Neural crest cell (in vitro differentiated cells): ENCODE data around the gene ERI2. TPM values are rescaled to one million over a fixed set of nuclear protein-coding genes. Genes with fewer than 3 reads are reported as not detected.
"Not testable (repeated sequence)": the region's sequence is repeated elsewhere in the genome, so short reads cannot be mapped to it uniquely, and the experiment has no call there.

Experiments
- DNase-seq: peaks from one replicate; pipeline ENCODE4 v3.0.0; 2021; ENCODE audit warnings: low read depth, mixed read lengths, low spot score
- H3K27ac Mint-ChIP-seq: one replicate; pipeline ENCODE4 v1.8.0; 2021; ENCODE audit warnings: mild to moderate bottlenecking, mixed read lengths; ENCODE audit not compliant: unreplicated experiment
- H3K27me3 Mint-ChIP-seq: 2 replicates; pipeline ENCODE4 v1.8.0; 2021; ENCODE audit warnings: low read depth, mild to moderate bottlenecking, mixed read lengths
- H3K36me3 Mint-ChIP-seq: 2 replicates; pipeline ENCODE4 v1.8.0; 2021; ENCODE audit warnings: low read depth, mild to moderate bottlenecking, mixed read lengths
- H3K4me1 Mint-ChIP-seq: 2 replicates; pipeline ENCODE4 v1.8.0; 2021; ENCODE audit warnings: mixed read lengths
- H3K4me3 Mint-ChIP-seq: one replicate; pipeline ENCODE4 v1.8.0; 2021; ENCODE audit warnings: mild to moderate bottlenecking, mixed read lengths
- H3K9me3 Mint-ChIP-seq: 2 replicates; pipeline ENCODE4 v1.8.0; 2021; ENCODE audit warnings: mixed read lengths
- CTCF ChIP-seq: fragments of 200-600 bp; sonication (generic); conservative IDR thresholded peaks from 2 replicates; pipeline ENCODE4 v1.5.0; 2021; ENCODE audit warnings: antibody characterized with exemption, mild to moderate bottlenecking
- total RNA-seq: library from RNA; stranded (reverse); gene quantifications from 2 replicates; pipeline ENCODE4 v1.2.1, GENCODE V29; 2021

Gene ERI2
- total RNA-seq, 1 donor from 2014 or later = 40.4 TPM

- H3K27ac Mint-ChIP-seq = no peak overlapping the region
- TF ChIP-seq CTCF = no peak
- no peaks in the 10 kb centered on the region for H3K4me1 Mint-ChIP-seq
- no peak overlapping the region for H3K4me3 Mint-ChIP-seq
- no peaks in the 10 kb centered on the region for H3K36me3 Mint-ChIP-seq
- DNase-seq = no peak
- H3K27me3 Mint-ChIP-seq = no peaks in the 10 kb centered on the region
- no peaks in the 10 kb centered on the region for H3K9me3 Mint-ChIP-seq
These were observed 8.5 kb upstream of the ERI2 start for GRCh38 chr16:20814784-20815183.

- Mint-ChIP-seq H3K27ac (no peak overlapping the region), H3K9me3 (no peaks in the 10 kb centered on the region), H3K4me1 (peaks cover 8% of the 10 kb centered on the region), H3K36me3 (no peaks in the 10 kb centered on the region), H3K4me3 (no peak overlapping the region), H3K27me3 (no peaks in the 10 kb centered on the region)
- DNase-seq = no peak
- no peak for TF ChIP-seq CTCF
These were observed 6.2 kb upstream of the ERI2 start for GRCh38 chr16:20812510-20812909.

GRCh38 chr16:20811889-20812439 is 5.7 kb upstream of the ERI2 start:
- Mint-ChIP-seq H3K9me3 (no peaks in the 10 kb centered on the region), H3K4me3 (no peak overlapping the region), H3K27ac (no peak overlapping the region), H3K27me3 (no peaks in the 10 kb centered on the region), H3K4me1 (peaks cover 8% of the 10 kb centered on the region), H3K36me3 (no peaks in the 10 kb centered on the region)
- no peak for DNase-seq
- TF ChIP-seq CTCF = no peak

- Mint-ChIP-seq H3K9me3 (no peaks in the 10 kb centered on the region), H3K27ac (no peak overlapping the region), H3K27me3 (no peaks in the 10 kb centered on the region)
These were observed 1.6 kb upstream of the ERI2 start for GRCh38 chr16:20807862-20808261.

GRCh38 chr16:20805684-20806167 is 546 bp downstream of the ERI2 start:
- peak overlapping the region; percentile 90 for H3K27ac Mint-ChIP-seq
- not testable (repeated sequence) for H3K27me3 Mint-ChIP-seq

More at GRCh38 chr16:20807862-20808261, 1.6 kb upstream of the ERI2 start:
- Mint-ChIP-seq H3K36me3 (no peaks in the 10 kb centered on the region), H3K4me3 (peak overlapping the region; percentile 98), H3K4me1 (peaks cover 25% of the 10 kb centered on the region)
- no peak for TF ChIP-seq CTCF
- no peak for DNase-seq

GRCh38 chr16:20803561-20804214 is 2.6 kb downstream of the ERI2 start:
- peaks cover 25% of the 10 kb centered on the region for H3K4me1 Mint-ChIP-seq
- TF ChIP-seq CTCF = no peak
- no peak overlapping the region for H3K27ac Mint-ChIP-seq
- peak overlapping the region; percentile 56 for H3K4me3 Mint-ChIP-seq
- H3K9me3 Mint-ChIP-seq = no peaks in the 10 kb centered on the region
- H3K27me3 Mint-ChIP-seq = no peaks in the 10 kb centered on the region
- no peaks in the 10 kb centered on the region for H3K36me3 Mint-ChIP-seq
- no peak for DNase-seq

More at GRCh38 chr16:20805684-20806167, 546 bp downstream of the ERI2 start:
- H3K4me1 Mint-ChIP-seq = peaks cover 25% of the 10 kb centered on the region
- not testable (repeated sequence) for H3K9me3 Mint-ChIP-seq, DNase-seq, H3K36me3 Mint-ChIP-seq
- H3K4me3 Mint-ChIP-seq = peak overlapping the region; percentile 98
